GM12801 (cell line): ENCODE measurements around the gene MAPK7.

Experiments used
- TF ChIP-seq, protein P1 (sequence below): IDR thresholded peaks from one replicate; pipeline ENCODE4 v1.5.1; 2011; ENCODE audit warnings: control low read depth; ENCODE audit not compliant: insufficient read length; ENCODE audit errors: extremely low read depth

The MAPK7 gene

DNA sequence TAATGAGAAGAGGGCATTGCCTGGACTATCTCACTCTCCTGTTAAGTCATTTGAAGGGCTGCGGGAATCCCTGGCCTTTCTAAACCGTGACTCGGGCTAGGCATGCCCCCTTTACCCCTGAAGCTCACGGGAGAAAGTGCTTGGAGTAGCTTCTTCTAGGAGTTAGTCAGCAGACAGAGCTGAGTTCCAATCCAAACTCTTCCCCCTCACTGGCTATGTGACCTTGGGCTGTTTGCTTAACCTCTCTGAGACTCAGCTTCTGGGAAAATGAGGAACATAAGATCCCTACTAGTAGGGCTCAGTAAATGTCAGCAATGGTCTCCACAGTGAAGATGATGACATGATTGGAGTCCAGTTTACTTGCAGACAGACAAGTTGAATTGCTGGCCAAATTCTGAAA, 10.1 kb upstream of the MAPK7 start:
- TF ChIP-seq, protein P1, sequence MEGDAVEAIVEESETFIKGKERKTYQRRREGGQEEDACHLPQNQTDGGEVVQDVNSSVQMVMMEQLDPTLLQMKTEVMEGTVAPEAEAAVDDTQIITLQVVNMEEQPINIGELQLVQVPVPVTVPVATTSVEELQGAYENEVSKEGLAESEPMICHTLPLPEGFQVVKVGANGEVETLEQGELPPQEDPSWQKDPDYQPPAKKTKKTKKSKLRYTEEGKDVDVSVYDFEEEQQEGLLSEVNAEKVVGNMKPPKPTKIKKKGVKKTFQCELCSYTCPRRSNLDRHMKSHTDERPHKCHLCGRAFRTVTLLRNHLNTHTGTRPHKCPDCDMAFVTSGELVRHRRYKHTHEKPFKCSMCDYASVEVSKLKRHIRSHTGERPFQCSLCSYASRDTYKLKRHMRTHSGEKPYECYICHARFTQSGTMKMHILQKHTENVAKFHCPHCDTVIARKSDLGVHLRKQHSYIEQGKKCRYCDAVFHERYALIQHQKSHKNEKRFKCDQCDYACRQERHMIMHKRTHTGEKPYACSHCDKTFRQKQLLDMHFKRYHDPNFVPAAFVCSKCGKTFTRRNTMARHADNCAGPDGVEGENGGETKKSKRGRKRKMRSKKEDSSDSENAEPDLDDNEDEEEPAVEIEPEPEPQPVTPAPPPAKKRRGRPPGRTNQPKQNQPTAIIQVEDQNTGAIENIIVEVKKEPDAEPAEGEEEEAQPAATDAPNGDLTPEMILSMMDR: no peak

GRCh38 chr17:19369107-19369778, 9.1 kb upstream of the MAPK7 start:
- TF ChIP-seq, protein P1: no peak

GRCh38 chr17:19369846-19370492, 8.3 kb upstream of the MAPK7 start:
- TF ChIP-seq, protein P1: no peak

DNA sequence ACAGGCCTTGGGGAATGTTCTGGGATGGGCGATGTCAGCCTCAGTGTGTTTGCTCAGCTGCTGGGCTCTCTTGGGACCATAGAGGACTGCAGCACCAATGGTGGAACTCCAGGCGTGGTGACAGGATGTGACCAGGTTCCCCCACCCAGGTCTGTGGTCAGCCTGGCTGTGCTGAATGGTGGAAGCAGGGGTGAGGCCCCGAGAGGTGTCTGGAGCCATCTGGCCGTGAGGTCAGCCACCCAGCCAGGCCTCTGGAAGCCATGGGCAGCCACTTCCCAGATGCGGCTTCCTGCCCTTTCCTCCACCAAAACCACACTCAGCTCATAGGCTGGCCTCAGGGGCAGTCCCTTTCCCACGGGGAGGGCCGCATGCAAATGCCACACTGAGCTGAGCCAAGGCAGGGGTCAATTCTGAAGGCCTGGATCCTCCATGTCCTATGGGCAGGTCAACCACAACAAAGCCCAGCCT, 7.8 kb upstream of the MAPK7 start:
- TF ChIP-seq, protein P1: no peak

DNA sequence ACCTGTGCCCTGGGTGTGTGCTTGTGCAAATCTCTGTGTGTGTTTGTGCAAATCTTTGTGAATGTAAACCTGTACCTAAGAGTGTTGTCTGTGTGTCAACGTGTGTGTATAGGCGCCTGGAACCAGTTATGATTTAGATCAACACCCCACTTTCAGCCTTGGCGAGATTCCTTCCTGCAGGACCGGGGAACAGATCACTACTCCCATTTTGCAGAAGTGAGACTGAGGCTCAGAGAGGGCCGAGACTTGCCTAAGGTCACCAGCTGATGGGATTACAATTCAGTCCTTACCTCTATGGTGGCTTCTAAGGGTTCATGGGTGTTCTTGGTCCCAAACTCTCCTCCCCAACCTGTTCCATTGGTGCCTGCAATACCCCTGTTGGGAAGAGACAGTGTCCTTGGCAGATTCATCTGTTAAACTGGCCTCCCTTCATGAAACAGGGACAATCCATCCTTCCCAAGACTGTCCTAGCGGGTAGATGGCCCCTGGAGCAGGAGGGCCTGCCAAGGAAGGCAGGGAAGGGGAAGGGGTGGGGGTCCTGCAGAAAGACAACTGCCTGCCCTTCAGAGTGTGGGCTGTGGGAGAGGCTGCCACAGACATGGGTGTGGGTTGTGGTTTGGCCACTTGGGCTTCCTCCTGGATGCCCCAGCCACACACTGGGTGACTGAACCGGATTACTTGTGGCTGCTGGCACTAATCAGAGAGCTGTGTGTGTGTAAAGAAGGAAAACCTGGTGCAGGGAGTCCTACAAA, 6.9 kb upstream of the MAPK7 start:
- TF ChIP-seq, protein P1: no peak

- TF ChIP-seq, protein P1: no peak
Measured at GRCh38 chr17:19372011-19372370, 6.3 kb upstream of the MAPK7 start.

DNA sequence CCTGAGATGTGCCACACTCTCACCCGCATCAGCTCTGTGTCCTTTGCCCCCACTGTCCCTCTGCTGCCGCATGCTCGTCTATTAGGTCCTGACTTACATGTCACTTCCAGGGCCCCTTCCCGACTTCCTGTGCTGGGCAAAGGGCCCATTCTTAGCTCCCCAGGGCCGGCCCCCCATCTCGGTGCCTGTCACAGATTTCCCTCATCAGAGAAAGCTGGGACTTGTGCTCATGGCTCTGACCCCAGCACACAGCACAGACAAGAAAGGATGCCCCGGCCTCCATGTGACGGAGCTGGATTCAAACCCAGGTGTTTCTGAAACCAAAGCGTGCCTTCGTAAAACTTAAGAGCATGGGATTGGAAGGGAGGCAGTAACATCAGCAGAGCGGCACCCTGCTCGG, 5.9 kb upstream of the MAPK7 start:
- TF ChIP-seq, protein P1: no peak
